ENCODE measurements around the gene UBE4B. TPM values are rescaled to one million over a fixed set of nuclear protein-coding genes. Genes with fewer than 3 reads are reported as not detected.

The UBE4B gene
- total RNA-seq, 1 donor from 2014 or later = 14.7 TPM

- no peak for TF ChIP-seq CTCF (IDR thresholded peaks at IDR 0.05; ENCODE audit: insufficient read depth, low read length, severe bottlenecking)
- Histone ChIP-seq H3K36me3 (ENCODE audit: control insufficient read depth, insufficient read depth, low read length) (no peaks in the 10 kb centered on the region), H3K27me3 (ENCODE audit: control insufficient read depth, insufficient read depth, low read length) (no peaks in the 10 kb centered on the region), H3K4me3 (ENCODE audit: low read depth, low read length) (no peak overlapping the region)
- FAIRE-seq (no peak), DNase-seq (ENCODE audit: low read depth) (peak; percentile 57)
Observed at GRCh38 chr1:10064416-10065343, 31.9 kb downstream of the UBE4B start.

- no peaks in the 10 kb centered on the region for H3K27me3 ChIP-seq (ENCODE audit: control insufficient read depth, insufficient read depth, low read length)
- no peak for DNase-seq (ENCODE audit: low read depth)
- FAIRE-seq = no peak
- no peak for TF ChIP-seq CTCF (IDR thresholded peaks at IDR 0.05; ENCODE audit: insufficient read depth, low read length, severe bottlenecking)
- no peak overlapping the region for H3K4me3 ChIP-seq (ENCODE audit: low read depth, low read length)
- H3K36me3 ChIP-seq (ENCODE audit: control insufficient read depth, insufficient read depth, low read length) = no peaks in the 10 kb centered on the region
Observed at GRCh38 chr1:10065344-10065685, 32.6 kb downstream of the UBE4B start.

- TF ChIP-seq CTCF (IDR thresholded peaks at IDR 0.05; ENCODE audit: insufficient read depth, low read length, severe bottlenecking) = no peak
- no peaks in the 10 kb centered on the region for H3K27me3 ChIP-seq (ENCODE audit: control insufficient read depth, insufficient read depth, low read length)
- no peak overlapping the region for H3K4me3 ChIP-seq (ENCODE audit: low read depth, low read length)
- FAIRE-seq (no peak), DNase-seq (ENCODE audit: low read depth) (no peak)
- no peaks in the 10 kb centered on the region for H3K36me3 ChIP-seq (ENCODE audit: control insufficient read depth, insufficient read depth, low read length)
Observed at GRCh38 chr1:10065760-10066159, 33.0 kb downstream of the UBE4B start.

GRCh38 chr1:10068605-10069294, 36.0 kb downstream of the UBE4B start:
- H3K36me3 ChIP-seq (ENCODE audit: control insufficient read depth, insufficient read depth, low read length) = no peaks in the 10 kb centered on the region
- FAIRE-seq = no peak
- no peak for TF ChIP-seq CTCF (IDR thresholded peaks at IDR 0.05; ENCODE audit: insufficient read depth, low read length, severe bottlenecking)
- peak; percentile 54 for DNase-seq (ENCODE audit: low read depth)
- no peaks in the 10 kb centered on the region for H3K27me3 ChIP-seq (ENCODE audit: control insufficient read depth, insufficient read depth, low read length)
- no peak overlapping the region for H3K4me3 ChIP-seq (ENCODE audit: low read depth, low read length)

- Histone ChIP-seq H3K27me3 (ENCODE audit: control insufficient read depth, insufficient read depth, low read length) (no peaks in the 10 kb centered on the region), H3K36me3 (ENCODE audit: control insufficient read depth, insufficient read depth, low read length) (no peaks in the 10 kb centered on the region), H3K4me3 (ENCODE audit: low read depth, low read length) (no peak overlapping the region)
- FAIRE-seq (no peak), DNase-seq (ENCODE audit: low read depth) (no peak)
- TF ChIP-seq CTCF (IDR thresholded peaks at IDR 0.05; ENCODE audit: insufficient read depth, low read length, severe bottlenecking) = no peak
Observed at GRCh38 chr1:10070206-10070605, 37.4 kb downstream of the UBE4B start.

Measured in bronchial epithelial cell (primary cell).